GM12878 (cell line): ENCODE data around the gene AK4. TPM values are rescaled to one million over a fixed set of nuclear protein-coding genes. Genes with fewer than 3 reads are reported as not detected.

ENCODE experiments used
- ATAC-seq: fragments of 200-7000 bp; cut with Tn5 transposase; 3 replicates; pipeline ENCODE4 v1.9.1; 2020; ENCODE audit warnings: mild to moderate bottlenecking, moderate library complexity
- BruUV-seq: library from RNA; stranded (reverse); fragments of 400-500 nt; replicated peaks from 2 replicates; lab custom pipeline; 2021; lab: Mats Ljungman, UMichigan
- CTCF ChIA-PET: fragments of 300-600 bp; sonication (Branson Sonifier 250); formaldehyde crosslinking; extraction: SDS; loops from one replicate; lab custom pipeline; 2021; ENCODE audit warnings: inconsistent platforms; lab: Yijun Ruan, JAX
- POLR2A ChIA-PET: fragments of 350-600 bp; formaldehyde crosslinking; extraction: SDS; loops from one replicate; lab custom pipeline; 2021; ENCODE audit warnings: inconsistent platforms; lab: Charles Lee
- RAD21 ChIA-PET: fragments of 300-600 bp; sonication (Branson Sonifier 250); formaldehyde crosslinking; loops from one replicate; lab custom pipeline; 2023; ENCODE audit warnings: antibody characterized with exemption; ENCODE audit not compliant: unreplicated experiment; lab: Charles Lee
- SMC1A ChIA-PET: fragments of 300-600 bp; sonication (Branson Sonifier 250); formaldehyde crosslinking; loops from one replicate; lab custom pipeline; 2023; ENCODE audit not compliant: unreplicated experiment, uncharacterized antibody; lab: Charles Lee
- DNase-seq: peaks from one replicate; pipeline ENCODE4 v3.0.0-alpha.2; 2011; ENCODE audit warnings: low read depth, low spot score
- FAIRE-seq: peaks from 3 replicates; lab custom pipeline; 2011; peaks lifted over from hg19 to GRCh38; lab: Jason Lieb, UNC
- H2AFZ ChIP-seq: 2 replicates; pipeline ENCODE4 v1.6.0; 2011; ENCODE audit warnings: low read depth, low read length, control low read depth; ENCODE audit not compliant: control insufficient read depth
- H3K27ac ChIP-seq: 2 replicates; pipeline ENCODE4 v1.5.1; 2011; ENCODE audit warnings: control low read depth; ENCODE audit not compliant: control insufficient read depth, insufficient read depth
- H3K27me3 ChIP-seq, 2 experiments: replicated peaks in 1 of 2; 2 replicates each; pipeline versions ENCODE4 v1.6.0 to v1.6.1; 2011; ENCODE audit warnings: low read length in 1 of 2; ENCODE audit not compliant: control insufficient read depth in 2 of 2, insufficient read depth in 2 of 2
- H3K36me3 ChIP-seq, 2 experiments: 2 replicates each; pipeline ENCODE4 v1.5.1; 2011; ENCODE audit warnings: low read length in 1 of 2; ENCODE audit not compliant: control insufficient read depth in 2 of 2, insufficient read depth in 2 of 2
- H3K4me1 ChIP-seq: 2 replicates; pipeline ENCODE4 v1.6.1; 2011; ENCODE audit warnings: mild to moderate bottlenecking, low read length, moderate library complexity, mixed read lengths; ENCODE audit not compliant: control insufficient read depth, insufficient read depth
- H3K4me2 ChIP-seq: 2 replicates; pipeline ENCODE4 v1.6.0; 2011; ENCODE audit warnings: control low read depth; ENCODE audit not compliant: control insufficient read depth, insufficient read depth
- H3K4me3 ChIP-seq: fragments of 200-600 bp; sonication (generic); 2 replicates; pipeline ENCODE4 v1.5.1; 2016
- H3K79me2 ChIP-seq: 2 replicates; pipeline ENCODE4 v1.6.0; 2011; ENCODE audit warnings: low read length; ENCODE audit not compliant: control insufficient read depth, insufficient read depth
- H3K9ac ChIP-seq: 2 replicates; pipeline ENCODE4 v1.8.0; 2011; ENCODE audit warnings: low read length, control low read depth, mixed read lengths; ENCODE audit not compliant: control insufficient read depth, insufficient read depth
- H3K9me3 ChIP-seq: replicated peaks from 3 replicates; pipeline ENCODE4 v1.5.1; 2011; ENCODE audit warnings: mild to moderate bottlenecking, low read length; ENCODE audit not compliant: control insufficient read depth, insufficient read depth
- H4K20me1 ChIP-seq: 2 replicates; pipeline ENCODE4 v1.6.0; 2011; ENCODE audit not compliant: control insufficient read depth, insufficient read depth
- ATF7 ChIP-seq: fragments of 450-650 bp; IDR thresholded peaks from 2 replicates; pipeline ENCODE4 v1.6.1; 2016; ENCODE audit warnings: low read depth, mild to moderate bottlenecking
- GABPA ChIP-seq: IDR thresholded peaks from 2 replicates; pipeline ENCODE4 v1.6.1; 2014; ENCODE audit warnings: antibody characterized with exemption, low read depth, mild to moderate bottlenecking, inconsistent platforms
- HDAC6 ChIP-seq: fragments of 200-600 bp; sonication (generic); IDR thresholded peaks from one replicate; pipeline ENCODE4 v1.8.0; 2017; ENCODE audit warnings: antibody characterized with exemption; ENCODE audit not compliant: unreplicated experiment
- JUNB ChIP-seq: IDR thresholded peaks from 2 replicates; pipeline ENCODE4 v1.6.1; 2016; ENCODE audit warnings: antibody characterized with exemption, mild to moderate bottlenecking
- KDM1A ChIP-seq: fragments of 200-600 bp; sonication (generic); IDR thresholded peaks from 2 replicates; pipeline ENCODE4 v1.6.1; 2016; ENCODE audit warnings: borderline replicate concordance
- NBN ChIP-seq: fragments of 450-650 bp; IDR thresholded peaks from 2 replicates; pipeline ENCODE4 v1.6.1; 2016
- NR2C1 ChIP-seq: fragments of 450-650 bp; IDR thresholded peaks from 2 replicates; pipeline ENCODE4 v1.6.1; 2017; ENCODE audit warnings: antibody characterized with exemption, mild to moderate bottlenecking, moderate library complexity
- PAX8 ChIP-seq: fragments of 450-650 bp; IDR thresholded peaks from 2 replicates; pipeline ENCODE4 v1.6.1; 2017; ENCODE audit warnings: mild to moderate bottlenecking, moderate library complexity
- RB1 ChIP-seq: fragments of 450-650 bp; formaldehyde crosslinking; IDR thresholded peaks from 2 replicates; pipeline ENCODE4 v1.6.1; 2017; ENCODE audit warnings: mild to moderate bottlenecking, borderline replicate concordance
- SIN3A ChIP-seq: IDR thresholded peaks from 2 replicates; pipeline ENCODE4 v1.6.1; 2012; ENCODE audit warnings: low read depth, low read length, improper control_type of control experiment
- SMARCA5 ChIP-seq: fragments of 450-650 bp; IDR thresholded peaks from 2 replicates; pipeline ENCODE4 v1.6.1; 2017; ENCODE audit warnings: mild to moderate bottlenecking
- SMC3 ChIP-seq: IDR thresholded peaks from 2 replicates; pipeline ENCODE4 v1.6.1; 2011; ENCODE audit warnings: low read length, improper control_type of control experiment, borderline replicate concordance
- TBL1XR1 ChIP-seq: IDR thresholded peaks from 2 replicates; pipeline ENCODE4 v1.6.1; 2012; ENCODE audit warnings: low read depth, low read length, improper control_type of control experiment
- YBX1 ChIP-seq: fragments of 450-650 bp; IDR thresholded peaks from 2 replicates; pipeline ENCODE4 v1.6.1; 2016; ENCODE audit warnings: antibody characterized with exemption
- ZBED1 ChIP-seq: IDR thresholded peaks from 2 replicates; pipeline ENCODE4 v1.6.1; 2016; ENCODE audit warnings: borderline replicate concordance
- WGBS: methylation state at CpG from one replicate; pipeline ENCODE4 v1.1.6; 2016; ENCODE audit warnings: low lambda C conversion rate; ENCODE audit not compliant: insufficient replicate concordance, insufficient coverage; ENCODE audit errors: missing lambda C conversion rate; 5-methylcytosine and 5-hydroxymethylcytosine counted together
- in situ Hi-C: fragments of 300-500 bp; cut with MboI; formaldehyde crosslinking; loops from 9 replicates; pipeline ENCODE4 v1.14.3; 2018; ENCODE audit warnings: mixed read lengths
- intact Hi-C: fragments of 100-400 bp; cut with micrococcal nuclease; formaldehyde crosslinking; loops from one replicate; pipeline ENCODE4 v1.14.2; 2022; ENCODE audit not compliant: unreplicated experiment
- polyA plus RNA-seq, 11 experiments: library from polyadenylated mRNA; depleted of rRNA in 4 of 11; unstranded in 6 of 11; stranded (reverse) in 5 of 11; fragments of >200 nt; fragmentation: Nextera tagmentation in 4 of 11; fragmentation: Illumina TruSeq in 1 of 11; extraction: Ambion mirVana in 4 of 11; extraction: Trizol in 1 of 11; gene quantifications; 1 replicate in 1 of 11; 2 replicates in 10 of 11; pipeline versions ENCODE4 v1.2.1 to v1.2.3, GENCODE V29; 2011 to 2016; ENCODE audit warnings: inconsistent platforms in 2 of 11, missing spikeins in 2 of 11, low read depth in 1 of 11
- total RNA-seq, 4 experiments: library from RNA; depleted of rRNA in 3 of 4; stranded (reverse); fragments of >200 nt in 3 of 4; fragmentation: Illumina TruSeq in 1 of 4; extraction: Trizol in 1 of 4; gene quantifications; 2 replicates each; pipeline versions ENCODE4 v1.2.1 to v1.2.3, GENCODE V29; 2013 to 2021
- TF ChIP-seq, protein P1 (sequence below): fragments of 450-650 bp; IDR thresholded peaks from 2 replicates; pipeline ENCODE4 v1.6.1; 2016; ENCODE audit warnings: mild to moderate bottlenecking

The AK4 gene
- total and polyA plus RNA-seq, 10 of the 15 experiments (the other 5 are each of a cell fraction or from before 2014, with no cell fraction given): 23.9 to 161 (median 49.0) TPM

- 0 out of 4 replicates have a peak, but pooled peaks cover 0 to 3% of the 10 kb centered on the region in 2 experiments for H3K36me3 ChIP-seq
- DNase-seq (no peak), FAIRE-seq (no peak), ATAC-seq (no peak)
- no peaks in the 10 kb centered on the region for H4K20me1 ChIP-seq
- no peaks in the 10 kb centered on the region for H3K27me3 ChIP-seq
- intact Hi-C loops (loop anchor here (5.0 kb wide), 1 partner anchor 470 kb away; no protein-coding TSS in a partner anchor), in situ Hi-C loops (loop anchor here (25.0 kb wide), 1 partner anchor 155 kb away; no protein-coding TSS in a partner anchor)
- H2AFZ ChIP-seq: no peak overlapping the region
- ChIA-PET RAD21 (no interaction called here), SMC1A (interaction anchor here (0.6 to 0.9 kb wide), 2 partner anchors 9 to 15 kb away, joined by 3 read pairs; no protein-coding TSS in a partner anchor), POLR2A (no interaction called here), CTCF (interaction anchor here (0.5 to 3.6 kb wide), 6 partner anchors 8 to 1845 kb away, joined by 3 to 17 read pairs (median 7); no protein-coding TSS in a partner anchor)
- 27% methylated on average over 1 of the region's 1 CpG for WGBS
- H3K79me2 ChIP-seq: peaks cover 13% of the 10 kb centered on the region
- H3K27ac ChIP-seq: no peak overlapping the region
- peaks cover 15% of the 10 kb centered on the region for H3K4me1 ChIP-seq
- H3K9ac ChIP-seq: no peak overlapping the region
- no TSS peak for BruUV-seq
- TF ChIP-seq KDM1A: no peak
- TF ChIP-seq, protein P1, sequence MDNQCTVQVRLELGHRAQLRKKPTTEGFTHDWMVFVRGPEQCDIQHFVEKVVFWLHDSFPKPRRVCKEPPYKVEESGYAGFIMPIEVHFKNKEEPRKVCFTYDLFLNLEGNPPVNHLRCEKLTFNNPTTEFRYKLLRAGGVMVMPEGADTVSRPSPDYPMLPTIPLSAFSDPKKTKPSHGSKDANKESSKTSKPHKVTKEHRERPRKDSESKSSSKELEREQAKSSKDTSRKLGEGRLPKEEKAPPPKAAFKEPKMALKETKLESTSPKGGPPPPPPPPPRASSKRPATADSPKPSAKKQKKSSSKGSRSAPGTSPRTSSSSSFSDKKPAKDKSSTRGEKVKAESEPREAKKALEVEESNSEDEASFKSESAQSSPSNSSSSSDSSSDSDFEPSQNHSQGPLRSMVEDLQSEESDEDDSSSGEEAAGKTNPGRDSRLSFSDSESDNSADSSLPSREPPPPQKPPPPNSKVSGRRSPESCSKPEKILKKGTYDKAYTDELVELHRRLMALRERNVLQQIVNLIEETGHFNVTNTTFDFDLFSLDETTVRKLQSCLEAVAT: no peak
- TF ChIP-seq YBX1: no peak
- no peak for TF ChIP-seq RB1
- no peak for TF ChIP-seq JUNB
- no peak for TF ChIP-seq HDAC6
- no peak for TF ChIP-seq SIN3A
- TF ChIP-seq NBN: no peak
- TF ChIP-seq TBL1XR1: no peak
- no peak for TF ChIP-seq PAX8
- TF ChIP-seq SMARCA5: no peak
- TF ChIP-seq ATF7: no peak
- TF ChIP-seq ZBED1: no peak
- TF ChIP-seq GABPA: no peak
- no peak for TF ChIP-seq NR2C1
- TF ChIP-seq SMC3: no peak
- H3K4me3 ChIP-seq: no peak overlapping the region
- H3K4me2 ChIP-seq: no peak overlapping the region
- H3K9me3 ChIP-seq: no peaks in the 10 kb centered on the region
Observed at GRCh38 chr1:65216989-65217388, 69.0 kb downstream of the AK4 start.
